Measurements from ENCODE around the gene CAMSAP2. TPM values are rescaled to one million over a fixed set of nuclear protein-coding genes. Genes with fewer than 3 reads are reported as not detected.

CAMSAP2 gene
- polyA plus RNA-seq, 1 of the 3 experiments (the other 2 are of a cell fraction) = 5.5 TPM

DNA sequence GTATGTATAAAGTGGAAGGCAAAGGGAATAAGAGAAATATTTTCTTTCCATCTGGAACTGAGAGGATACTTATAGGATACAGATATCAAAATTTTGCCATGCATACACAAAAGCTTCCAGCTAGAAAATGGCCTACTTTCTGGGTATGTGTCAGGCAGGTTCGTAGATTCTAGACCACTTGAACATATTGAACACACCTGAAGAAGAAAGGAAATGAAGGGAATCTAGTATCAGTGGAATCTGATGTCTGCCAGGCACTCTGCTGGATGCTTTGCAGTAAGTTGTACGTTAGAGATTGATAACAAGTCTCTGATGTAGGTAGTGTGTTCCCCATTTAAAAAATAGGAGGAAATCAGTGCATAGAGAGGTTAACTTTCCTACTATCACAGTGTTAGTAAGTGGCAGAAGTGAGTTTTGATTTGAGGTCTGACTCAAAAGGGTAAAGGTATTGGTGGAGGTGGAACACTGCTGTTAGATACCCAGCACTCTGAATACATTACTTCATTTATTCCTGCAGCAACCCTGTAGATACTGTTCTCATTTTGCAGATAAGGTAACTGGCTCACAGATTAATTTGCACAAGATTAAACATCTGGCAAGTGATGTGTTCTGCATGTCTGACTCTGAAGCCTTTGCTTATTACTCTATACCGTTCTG lies 3.0 kb downstream of the CAMSAP2 start (continued):
- TF ChIP-seq, protein P1, sequence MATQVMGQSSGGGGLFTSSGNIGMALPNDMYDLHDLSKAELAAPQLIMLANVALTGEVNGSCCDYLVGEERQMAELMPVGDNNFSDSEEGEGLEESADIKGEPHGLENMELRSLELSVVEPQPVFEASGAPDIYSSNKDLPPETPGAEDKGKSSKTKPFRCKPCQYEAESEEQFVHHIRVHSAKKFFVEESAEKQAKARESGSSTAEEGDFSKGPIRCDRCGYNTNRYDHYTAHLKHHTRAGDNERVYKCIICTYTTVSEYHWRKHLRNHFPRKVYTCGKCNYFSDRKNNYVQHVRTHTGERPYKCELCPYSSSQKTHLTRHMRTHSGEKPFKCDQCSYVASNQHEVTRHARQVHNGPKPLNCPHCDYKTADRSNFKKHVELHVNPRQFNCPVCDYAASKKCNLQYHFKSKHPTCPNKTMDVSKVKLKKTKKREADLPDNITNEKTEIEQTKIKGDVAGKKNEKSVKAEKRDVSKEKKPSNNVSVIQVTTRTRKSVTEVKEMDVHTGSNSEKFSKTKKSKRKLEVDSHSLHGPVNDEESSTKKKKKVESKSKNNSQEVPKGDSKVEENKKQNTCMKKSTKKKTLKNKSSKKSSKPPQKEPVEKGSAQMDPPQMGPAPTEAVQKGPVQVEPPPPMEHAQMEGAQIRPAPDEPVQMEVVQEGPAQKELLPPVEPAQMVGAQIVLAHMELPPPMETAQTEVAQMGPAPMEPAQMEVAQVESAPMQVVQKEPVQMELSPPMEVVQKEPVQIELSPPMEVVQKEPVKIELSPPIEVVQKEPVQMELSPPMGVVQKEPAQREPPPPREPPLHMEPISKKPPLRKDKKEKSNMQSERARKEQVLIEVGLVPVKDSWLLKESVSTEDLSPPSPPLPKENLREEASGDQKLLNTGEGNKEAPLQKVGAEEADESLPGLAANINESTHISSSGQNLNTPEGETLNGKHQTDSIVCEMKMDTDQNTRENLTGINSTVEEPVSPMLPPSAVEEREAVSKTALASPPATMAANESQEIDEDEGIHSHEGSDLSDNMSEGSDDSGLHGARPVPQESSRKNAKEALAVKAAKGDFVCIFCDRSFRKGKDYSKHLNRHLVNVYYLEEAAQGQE (IDR thresholded peaks at IDR 0.05; ENCODE audit: low read depth, low read length) = no peak
- TF ChIP-seq, protein P2, sequence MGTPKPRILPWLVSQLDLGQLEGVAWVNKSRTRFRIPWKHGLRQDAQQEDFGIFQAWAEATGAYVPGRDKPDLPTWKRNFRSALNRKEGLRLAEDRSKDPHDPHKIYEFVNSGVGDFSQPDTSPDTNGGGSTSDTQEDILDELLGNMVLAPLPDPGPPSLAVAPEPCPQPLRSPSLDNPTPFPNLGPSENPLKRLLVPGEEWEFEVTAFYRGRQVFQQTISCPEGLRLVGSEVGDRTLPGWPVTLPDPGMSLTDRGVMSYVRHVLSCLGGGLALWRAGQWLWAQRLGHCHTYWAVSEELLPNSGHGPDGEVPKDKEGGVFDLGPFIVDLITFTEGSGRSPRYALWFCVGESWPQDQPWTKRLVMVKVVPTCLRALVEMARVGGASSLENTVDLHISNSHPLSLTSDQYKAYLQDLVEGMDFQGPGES (IDR thresholded peaks at IDR 0.05; ENCODE audit: low read depth, low read length) = no peak
- TF ChIP-seq, protein P3, sequence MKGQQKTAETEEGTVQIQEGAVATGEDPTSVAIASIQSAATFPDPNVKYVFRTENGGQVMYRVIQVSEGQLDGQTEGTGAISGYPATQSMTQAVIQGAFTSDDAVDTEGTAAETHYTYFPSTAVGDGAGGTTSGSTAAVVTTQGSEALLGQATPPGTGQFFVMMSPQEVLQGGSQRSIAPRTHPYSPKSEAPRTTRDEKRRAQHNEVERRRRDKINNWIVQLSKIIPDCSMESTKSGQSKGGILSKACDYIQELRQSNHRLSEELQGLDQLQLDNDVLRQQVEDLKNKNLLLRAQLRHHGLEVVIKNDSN (IDR thresholded peaks at IDR 0.05; ENCODE audit: borderline replicate concordance, low read depth) = no peak
- TF ChIP-seq, protein P4, sequence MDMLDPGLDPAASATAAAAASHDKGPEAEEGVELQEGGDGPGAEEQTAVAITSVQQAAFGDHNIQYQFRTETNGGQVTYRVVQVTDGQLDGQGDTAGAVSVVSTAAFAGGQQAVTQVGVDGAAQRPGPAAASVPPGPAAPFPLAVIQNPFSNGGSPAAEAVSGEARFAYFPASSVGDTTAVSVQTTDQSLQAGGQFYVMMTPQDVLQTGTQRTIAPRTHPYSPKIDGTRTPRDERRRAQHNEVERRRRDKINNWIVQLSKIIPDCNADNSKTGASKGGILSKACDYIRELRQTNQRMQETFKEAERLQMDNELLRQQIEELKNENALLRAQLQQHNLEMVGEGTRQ (IDR thresholded peaks at IDR 0.05; ENCODE audit: borderline replicate concordance, low read depth, low read length) = no peak
- no peak for TF ChIP-seq MEF2A (IDR thresholded peaks at IDR 0.05; ENCODE audit: borderline replicate concordance, low read depth)
- no peak for TF ChIP-seq RXRA (IDR thresholded peaks at IDR 0.05; ENCODE audit: borderline replicate concordance, low read depth)
- TF ChIP-seq, protein P5, sequence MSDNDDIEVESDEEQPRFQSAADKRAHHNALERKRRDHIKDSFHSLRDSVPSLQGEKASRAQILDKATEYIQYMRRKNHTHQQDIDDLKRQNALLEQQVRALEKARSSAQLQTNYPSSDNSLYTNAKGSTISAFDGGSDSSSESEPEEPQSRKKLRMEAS (IDR thresholded peaks at IDR 0.05; ENCODE audit: low read depth) = no peak
- TF ChIP-seq, protein P6, sequence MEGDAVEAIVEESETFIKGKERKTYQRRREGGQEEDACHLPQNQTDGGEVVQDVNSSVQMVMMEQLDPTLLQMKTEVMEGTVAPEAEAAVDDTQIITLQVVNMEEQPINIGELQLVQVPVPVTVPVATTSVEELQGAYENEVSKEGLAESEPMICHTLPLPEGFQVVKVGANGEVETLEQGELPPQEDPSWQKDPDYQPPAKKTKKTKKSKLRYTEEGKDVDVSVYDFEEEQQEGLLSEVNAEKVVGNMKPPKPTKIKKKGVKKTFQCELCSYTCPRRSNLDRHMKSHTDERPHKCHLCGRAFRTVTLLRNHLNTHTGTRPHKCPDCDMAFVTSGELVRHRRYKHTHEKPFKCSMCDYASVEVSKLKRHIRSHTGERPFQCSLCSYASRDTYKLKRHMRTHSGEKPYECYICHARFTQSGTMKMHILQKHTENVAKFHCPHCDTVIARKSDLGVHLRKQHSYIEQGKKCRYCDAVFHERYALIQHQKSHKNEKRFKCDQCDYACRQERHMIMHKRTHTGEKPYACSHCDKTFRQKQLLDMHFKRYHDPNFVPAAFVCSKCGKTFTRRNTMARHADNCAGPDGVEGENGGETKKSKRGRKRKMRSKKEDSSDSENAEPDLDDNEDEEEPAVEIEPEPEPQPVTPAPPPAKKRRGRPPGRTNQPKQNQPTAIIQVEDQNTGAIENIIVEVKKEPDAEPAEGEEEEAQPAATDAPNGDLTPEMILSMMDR (IDR thresholded peaks at IDR 0.05) = no peak
- no peak for TF ChIP-seq CHD2 (IDR thresholded peaks at IDR 0.05; ENCODE audit: low read length, partially characterized antibody)
- no peak for TF ChIP-seq FOSL2 (IDR thresholded peaks at IDR 0.05; ENCODE audit: borderline replicate concordance, low read depth)
- TF ChIP-seq, protein P7, sequence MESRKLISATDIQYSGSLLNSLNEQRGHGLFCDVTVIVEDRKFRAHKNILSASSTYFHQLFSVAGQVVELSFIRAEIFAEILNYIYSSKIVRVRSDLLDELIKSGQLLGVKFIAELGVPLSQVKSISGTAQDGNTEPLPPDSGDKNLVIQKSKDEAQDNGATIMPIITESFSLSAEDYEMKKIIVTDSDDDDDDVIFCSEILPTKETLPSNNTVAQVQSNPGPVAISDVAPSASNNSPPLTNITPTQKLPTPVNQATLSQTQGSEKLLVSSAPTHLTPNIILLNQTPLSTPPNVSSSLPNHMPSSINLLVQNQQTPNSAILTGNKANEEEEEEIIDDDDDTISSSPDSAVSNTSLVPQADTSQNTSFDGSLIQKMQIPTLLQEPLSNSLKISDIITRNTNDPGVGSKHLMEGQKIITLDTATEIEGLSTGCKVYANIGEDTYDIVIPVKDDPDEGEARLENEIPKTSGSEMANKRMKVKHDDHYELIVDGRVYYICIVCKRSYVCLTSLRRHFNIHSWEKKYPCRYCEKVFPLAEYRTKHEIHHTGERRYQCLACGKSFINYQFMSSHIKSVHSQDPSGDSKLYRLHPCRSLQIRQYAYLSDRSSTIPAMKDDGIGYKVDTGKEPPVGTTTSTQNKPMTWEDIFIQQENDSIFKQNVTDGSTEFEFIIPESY (IDR thresholded peaks at IDR 0.05; ENCODE audit: borderline replicate concordance, low read depth) = no peak
- TF ChIP-seq ELF1 (IDR thresholded peaks at IDR 0.05) = no peak
- no peak for TF ChIP-seq YY1 (IDR thresholded peaks at IDR 0.05; ENCODE audit: low read depth)
- TF ChIP-seq TAF1 (IDR thresholded peaks at IDR 0.05; ENCODE audit: borderline replicate concordance, low read depth, low read length) = no peak
- no peak for TF ChIP-seq TEAD4 (IDR thresholded peaks at IDR 0.05; ENCODE audit: borderline replicate concordance, insufficient read depth)
- no peak for TF ChIP-seq GABPA (IDR thresholded peaks at IDR 0.05; ENCODE audit: low read depth)
- no peak for TF ChIP-seq NFIC (IDR thresholded peaks at IDR 0.05; ENCODE audit: borderline replicate concordance)
